Measurements from ENCODE around the gene KRTAP5-2. TPM values are rescaled to one million over a fixed set of nuclear protein-coding genes. Genes with fewer than 3 reads are reported as not detected.

Gene KRTAP5-2
- total RNA-seq, 1 donor, result not detected

- DNase-seq (ENCODE audit: low read depth in 2 of 3, low spot score in 2 of 3), result no peak
Observed at GRCh38 chr11:1569251-1569780, 28.8 kb downstream of the KRTAP5-2 start.

GRCh38 chr11:1568441-1568911 lies 29.6 kb downstream of the KRTAP5-2 start:
- peak in 1 of 3 donors; percentile 52 for DNase-seq (ENCODE audit: low read depth in 2 of 3, low spot score in 2 of 3)

- no peak for DNase-seq (ENCODE audit: low read depth in 2 of 3, low spot score in 2 of 3)
Observed at GRCh38 chr11:1567721-1568100, 30.4 kb downstream of the KRTAP5-2 start.

- DNase-seq (ENCODE audit: low read depth in 2 of 3, low spot score in 2 of 3), result no peak
Observed at GRCh38 chr11:1567052-1567720, 30.9 kb downstream of the KRTAP5-2 start.

GRCh38 chr11:1566381-1567051 lies 31.6 kb downstream of the KRTAP5-2 start:
- DNase-seq (ENCODE audit: low read depth in 2 of 3, low spot score in 2 of 3), result no peak

- no peak for DNase-seq (ENCODE audit: low read depth in 2 of 3, low spot score in 2 of 3)
Observed at GRCh38 chr11:1565904-1566247, 32.2 kb downstream of the KRTAP5-2 start.

- no peak for DNase-seq (ENCODE audit: low read depth in 2 of 3, low spot score in 2 of 3)
Observed at GRCh38 chr11:1565173-1565903, 32.8 kb downstream of the KRTAP5-2 start.

- DNase-seq (ENCODE audit: low read depth in 2 of 3, low spot score in 2 of 3), result peak in 1 of 3 donors; percentile 43
Observed at GRCh38 chr11:1564535-1565172, 33.4 kb downstream of the KRTAP5-2 start.

GRCh38 chr11:1563697-1564534 lies 34.2 kb downstream of the KRTAP5-2 start:
- no peak for DNase-seq (ENCODE audit: low read depth in 2 of 3, low spot score in 2 of 3)

- DNase-seq (ENCODE audit: low read depth in 2 of 3, low spot score in 2 of 3), result no peak
Observed at GRCh38 chr11:1563149-1563638, 34.9 kb downstream of the KRTAP5-2 start.

- DNase-seq (ENCODE audit: low read depth in 2 of 3, low spot score in 2 of 3), result no peak
Observed at GRCh38 chr11:1562469-1563148, 35.5 kb downstream of the KRTAP5-2 start.

GRCh38 chr11:1561955-1562354 lies 36.1 kb downstream of the KRTAP5-2 start:
- no peak for DNase-seq (ENCODE audit: low read depth in 2 of 3, low spot score in 2 of 3)

GRCh38 chr11:1561266-1561665 lies 36.8 kb downstream of the KRTAP5-2 start:
- DNase-seq (ENCODE audit: low read depth in 2 of 3, low spot score in 2 of 3), result no peak

GRCh38 chr11:1560649-1561251 lies 37.3 kb downstream of the KRTAP5-2 start:
- DNase-seq (ENCODE audit: low read depth in 2 of 3, low spot score in 2 of 3), result no peak

GRCh38 chr11:1560002-1560648 lies 38.0 kb downstream of the KRTAP5-2 start:
- DNase-seq (ENCODE audit: low read depth in 2 of 3, low spot score in 2 of 3), result no peak

GRCh38 chr11:1559111-1559951 lies 38.8 kb downstream of the KRTAP5-2 start:
- DNase-seq (ENCODE audit: low read depth in 2 of 3, low spot score in 2 of 3), result no peak

- no peak for DNase-seq (ENCODE audit: low read depth in 2 of 3, low spot score in 2 of 3)
Observed at GRCh38 chr11:1558775-1559110, 39.4 kb downstream of the KRTAP5-2 start.
